Measurements from ENCODE around the gene CD48.

Gene CD48

GRCh38 chr1:160750608-160751007 is 39.0 kb upstream of the CD48 start:
- Histone ChIP-seq H3K4me3 (ENCODE audit: low read depth, low read length) (no peak overlapping the region), H3K9me3 (ENCODE audit: control insufficient read depth, low read length) (no peaks in the 10 kb centered on the region), H3K9ac (no peak overlapping the region), H3K79me2 (no peaks in the 10 kb centered on the region), H3K27me3 (ENCODE audit: control insufficient read depth, insufficient read depth, low read length) (no peaks in the 10 kb centered on the region), H2AFZ (no peak overlapping the region), H3K4me2 (ENCODE audit: low read length) (no peak overlapping the region), H3K36me3 (ENCODE audit: control insufficient read depth, insufficient read depth, low read length) (no peaks in the 10 kb centered on the region), H3K4me1 (no peaks in the 10 kb centered on the region), H3K27ac (no peak overlapping the region)
- TF ChIP-seq CTCF (IDR thresholded peaks at IDR 0.05): no peak

- Histone ChIP-seq H3K27me3 (ENCODE audit: control insufficient read depth, insufficient read depth, low read length) (no peaks in the 10 kb centered on the region), H2AFZ (no peak overlapping the region), H3K9me3 (ENCODE audit: control insufficient read depth, low read length) (no peaks in the 10 kb centered on the region), H3K4me1 (no peaks in the 10 kb centered on the region), H3K79me2 (no peaks in the 10 kb centered on the region), H3K4me3 (ENCODE audit: low read depth, low read length) (no peak overlapping the region), H3K27ac (no peak overlapping the region), H3K4me2 (ENCODE audit: low read length) (no peak overlapping the region), H3K9ac (no peak overlapping the region), H3K36me3 (ENCODE audit: control insufficient read depth, insufficient read depth, low read length) (no peaks in the 10 kb centered on the region)
- TF ChIP-seq CTCF (IDR thresholded peaks at IDR 0.05): no peak
Observed at GRCh38 chr1:160748878-160749269, 37.3 kb upstream of the CD48 start.

- Histone ChIP-seq H3K36me3 (ENCODE audit: control insufficient read depth, insufficient read depth, low read length) (no peaks in the 10 kb centered on the region), H3K4me2 (ENCODE audit: low read length) (no peak overlapping the region), H3K9ac (no peak overlapping the region), H3K79me2 (no peaks in the 10 kb centered on the region), H3K9me3 (ENCODE audit: control insufficient read depth, low read length) (no peaks in the 10 kb centered on the region), H3K4me3 (ENCODE audit: low read depth, low read length) (no peak overlapping the region), H3K4me1 (no peaks in the 10 kb centered on the region), H2AFZ (no peak overlapping the region), H3K27ac (no peak overlapping the region), H3K27me3 (ENCODE audit: control insufficient read depth, insufficient read depth, low read length) (no peaks in the 10 kb centered on the region)
- TF ChIP-seq CTCF (IDR thresholded peaks at IDR 0.05): no peak
Observed at GRCh38 chr1:160748181-160748877, 36.7 kb upstream of the CD48 start.

GRCh38 chr1:160747717-160748116 is 36.1 kb upstream of the CD48 start:
- H3K9me3 ChIP-seq (ENCODE audit: control insufficient read depth, low read length): no peaks in the 10 kb centered on the region
- H2AFZ ChIP-seq: no peak overlapping the region
- H3K27me3 ChIP-seq (ENCODE audit: control insufficient read depth, insufficient read depth, low read length): no peaks in the 10 kb centered on the region
- H3K4me2 ChIP-seq (ENCODE audit: low read length): no peak overlapping the region
- H3K27ac ChIP-seq: no peak overlapping the region
- no peaks in the 10 kb centered on the region for H3K79me2 ChIP-seq
- H3K9ac ChIP-seq: no peak overlapping the region
- H3K36me3 ChIP-seq (ENCODE audit: control insufficient read depth, insufficient read depth, low read length): no peaks in the 10 kb centered on the region
- H3K4me3 ChIP-seq (ENCODE audit: low read depth, low read length): no peak overlapping the region
- TF ChIP-seq CTCF (IDR thresholded peaks at IDR 0.05): no peak
- no peaks in the 10 kb centered on the region for H3K4me1 ChIP-seq

- Histone ChIP-seq H2AFZ (no peak overlapping the region), H3K36me3 (ENCODE audit: control insufficient read depth, insufficient read depth, low read length) (no peaks in the 10 kb centered on the region), H3K4me1 (no peaks in the 10 kb centered on the region), H3K9me3 (ENCODE audit: control insufficient read depth, low read length) (no peaks in the 10 kb centered on the region), H3K79me2 (no peaks in the 10 kb centered on the region), H3K27me3 (ENCODE audit: control insufficient read depth, insufficient read depth, low read length) (no peaks in the 10 kb centered on the region), H3K27ac (no peak overlapping the region), H3K4me2 (ENCODE audit: low read length) (no peak overlapping the region), H3K4me3 (ENCODE audit: low read depth, low read length) (no peak overlapping the region), H3K9ac (no peak overlapping the region)
- no peak for TF ChIP-seq CTCF (IDR thresholded peaks at IDR 0.05)
Observed at GRCh38 chr1:160746836-160747500, 35.3 kb upstream of the CD48 start.
